Panc1 (cell line): Measurements from ENCODE around the gene MS4A15.

Experiments
- TCF7L2 ChIP-seq: IDR thresholded peaks from 2 replicates; pipeline ENCODE4 v1.6.1; 2011; ENCODE audit warnings: mild to moderate bottlenecking, low read depth, low read length, inconsistent platforms
- TF ChIP-seq, protein P1 (sequence below): fragments of 450-650 bp; IDR thresholded peaks from 2 replicates; pipeline ENCODE4 v1.5.1; 2017; ENCODE audit warnings: mild to moderate bottlenecking

DNA sequence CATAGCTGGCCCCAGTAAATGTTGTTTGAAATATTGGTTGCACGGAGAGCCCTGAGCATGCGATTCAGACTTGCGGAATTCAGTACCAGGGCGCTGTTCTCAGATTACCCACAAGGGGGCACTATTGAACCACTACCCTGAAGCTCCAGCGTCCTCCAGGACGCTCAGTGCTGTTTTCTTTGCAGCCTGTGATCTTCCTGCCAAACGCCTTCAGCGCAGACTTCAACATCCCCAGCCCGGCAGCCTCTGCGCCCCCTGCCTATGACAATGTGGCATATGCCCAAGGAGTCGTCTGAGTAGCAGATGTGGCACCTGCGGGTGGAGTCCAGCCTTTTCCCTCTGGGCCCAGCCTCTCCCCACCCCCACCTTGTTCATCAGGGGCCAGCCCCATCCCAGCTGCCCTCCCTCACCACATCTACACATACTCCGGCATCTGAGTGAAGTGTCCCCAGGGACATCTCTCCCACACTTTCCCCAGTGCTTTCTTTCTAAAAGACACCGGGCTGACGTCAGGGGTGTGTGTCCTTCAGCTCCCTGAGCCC, 18.8 kb downstream of the MS4A15 start:
- TF ChIP-seq, protein P1, sequence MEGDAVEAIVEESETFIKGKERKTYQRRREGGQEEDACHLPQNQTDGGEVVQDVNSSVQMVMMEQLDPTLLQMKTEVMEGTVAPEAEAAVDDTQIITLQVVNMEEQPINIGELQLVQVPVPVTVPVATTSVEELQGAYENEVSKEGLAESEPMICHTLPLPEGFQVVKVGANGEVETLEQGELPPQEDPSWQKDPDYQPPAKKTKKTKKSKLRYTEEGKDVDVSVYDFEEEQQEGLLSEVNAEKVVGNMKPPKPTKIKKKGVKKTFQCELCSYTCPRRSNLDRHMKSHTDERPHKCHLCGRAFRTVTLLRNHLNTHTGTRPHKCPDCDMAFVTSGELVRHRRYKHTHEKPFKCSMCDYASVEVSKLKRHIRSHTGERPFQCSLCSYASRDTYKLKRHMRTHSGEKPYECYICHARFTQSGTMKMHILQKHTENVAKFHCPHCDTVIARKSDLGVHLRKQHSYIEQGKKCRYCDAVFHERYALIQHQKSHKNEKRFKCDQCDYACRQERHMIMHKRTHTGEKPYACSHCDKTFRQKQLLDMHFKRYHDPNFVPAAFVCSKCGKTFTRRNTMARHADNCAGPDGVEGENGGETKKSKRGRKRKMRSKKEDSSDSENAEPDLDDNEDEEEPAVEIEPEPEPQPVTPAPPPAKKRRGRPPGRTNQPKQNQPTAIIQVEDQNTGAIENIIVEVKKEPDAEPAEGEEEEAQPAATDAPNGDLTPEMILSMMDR, result peak; percentile 96
- TF ChIP-seq TCF7L2, result peak; percentile 46; the same call in 1 of the 2 replicates
